ENCODE measurements around the gene TCIRG1. TPM values are rescaled to one million over a fixed set of nuclear protein-coding genes. Genes with fewer than 3 reads are reported as not detected.

TCIRG1 gene
- total RNA-seq, 1 donor from 2014 or later, result 47.2 TPM

DNA sequence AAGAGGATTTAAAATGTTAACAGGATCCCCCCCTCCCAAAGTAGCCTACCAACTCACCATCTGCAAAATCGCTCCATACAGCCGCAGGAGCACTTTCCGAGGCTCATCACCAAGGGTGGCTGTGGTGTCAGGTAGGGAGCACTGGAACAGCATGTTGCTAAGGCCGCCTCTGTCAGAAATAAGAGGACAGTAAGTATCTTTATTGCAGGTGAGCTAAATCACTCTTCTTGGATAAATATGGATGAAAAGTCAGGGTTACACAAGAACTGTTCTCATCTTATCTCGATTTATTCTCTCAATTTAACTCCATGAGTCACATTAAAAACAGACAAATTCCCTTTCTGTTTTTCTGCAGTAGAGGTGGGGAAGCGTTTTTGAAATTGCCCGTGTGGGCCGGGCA lies 58.1 kb downstream of the TCIRG1 start:
- H3K4me1 Mint-ChIP-seq (ENCODE audit: low read depth, unreplicated experiment), result peaks cover 13% of the 10 kb centered on the region
- no peak for DNase-seq
- no peaks in the 10 kb centered on the region for H3K36me3 Mint-ChIP-seq (ENCODE audit: unreplicated experiment)
- TF ChIP-seq, protein P1, sequence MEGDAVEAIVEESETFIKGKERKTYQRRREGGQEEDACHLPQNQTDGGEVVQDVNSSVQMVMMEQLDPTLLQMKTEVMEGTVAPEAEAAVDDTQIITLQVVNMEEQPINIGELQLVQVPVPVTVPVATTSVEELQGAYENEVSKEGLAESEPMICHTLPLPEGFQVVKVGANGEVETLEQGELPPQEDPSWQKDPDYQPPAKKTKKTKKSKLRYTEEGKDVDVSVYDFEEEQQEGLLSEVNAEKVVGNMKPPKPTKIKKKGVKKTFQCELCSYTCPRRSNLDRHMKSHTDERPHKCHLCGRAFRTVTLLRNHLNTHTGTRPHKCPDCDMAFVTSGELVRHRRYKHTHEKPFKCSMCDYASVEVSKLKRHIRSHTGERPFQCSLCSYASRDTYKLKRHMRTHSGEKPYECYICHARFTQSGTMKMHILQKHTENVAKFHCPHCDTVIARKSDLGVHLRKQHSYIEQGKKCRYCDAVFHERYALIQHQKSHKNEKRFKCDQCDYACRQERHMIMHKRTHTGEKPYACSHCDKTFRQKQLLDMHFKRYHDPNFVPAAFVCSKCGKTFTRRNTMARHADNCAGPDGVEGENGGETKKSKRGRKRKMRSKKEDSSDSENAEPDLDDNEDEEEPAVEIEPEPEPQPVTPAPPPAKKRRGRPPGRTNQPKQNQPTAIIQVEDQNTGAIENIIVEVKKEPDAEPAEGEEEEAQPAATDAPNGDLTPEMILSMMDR (IDR thresholded peaks at IDR 0.05; ENCODE audit: partially characterized antibody, unreplicated experiment), result no peak
- H3K27ac Mint-ChIP-seq (ENCODE audit: unreplicated experiment), result no peak overlapping the region
- peaks cover 2% of the 10 kb centered on the region for H3K9me3 Mint-ChIP-seq (ENCODE audit: unreplicated experiment)
- H3K4me3 Mint-ChIP-seq (ENCODE audit: unreplicated experiment), result no peak overlapping the region
- H3K27me3 Mint-ChIP-seq (ENCODE audit: unreplicated experiment), result no peaks in the 10 kb centered on the region

DNA sequence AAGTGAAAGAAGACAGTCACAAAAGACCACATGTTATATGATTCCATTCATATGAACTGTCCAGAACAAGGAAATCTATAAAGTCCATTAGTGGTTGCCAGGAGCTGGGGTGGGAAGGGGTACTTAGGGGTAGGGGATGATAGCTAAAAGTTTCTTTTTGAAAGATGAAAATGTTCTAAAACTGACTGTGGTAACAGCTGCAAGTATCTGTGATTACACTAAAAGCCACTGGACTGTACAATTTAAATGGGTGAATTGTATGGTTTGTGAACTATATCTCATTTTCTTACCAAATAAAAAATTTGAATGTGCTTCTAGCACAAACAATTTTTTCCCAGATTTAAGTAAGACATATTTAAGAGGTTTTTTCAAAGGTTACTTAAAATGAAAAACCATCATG lies 60.2 kb downstream of the TCIRG1 start:
- no peak overlapping the region for H3K4me3 Mint-ChIP-seq (ENCODE audit: unreplicated experiment)
- H3K27me3 Mint-ChIP-seq (ENCODE audit: unreplicated experiment), result peaks cover 6% of the 10 kb centered on the region
- no peak for DNase-seq
- H3K9me3 Mint-ChIP-seq (ENCODE audit: unreplicated experiment), result peaks cover 2% of the 10 kb centered on the region
- TF ChIP-seq, protein P1 (IDR thresholded peaks at IDR 0.05; ENCODE audit: partially characterized antibody, unreplicated experiment), result no peak
- no peaks in the 10 kb centered on the region for H3K36me3 Mint-ChIP-seq (ENCODE audit: unreplicated experiment)
- H3K4me1 Mint-ChIP-seq (ENCODE audit: low read depth, unreplicated experiment), result peaks cover 6% of the 10 kb centered on the region
- no peak overlapping the region for H3K27ac Mint-ChIP-seq (ENCODE audit: unreplicated experiment)

DNA sequence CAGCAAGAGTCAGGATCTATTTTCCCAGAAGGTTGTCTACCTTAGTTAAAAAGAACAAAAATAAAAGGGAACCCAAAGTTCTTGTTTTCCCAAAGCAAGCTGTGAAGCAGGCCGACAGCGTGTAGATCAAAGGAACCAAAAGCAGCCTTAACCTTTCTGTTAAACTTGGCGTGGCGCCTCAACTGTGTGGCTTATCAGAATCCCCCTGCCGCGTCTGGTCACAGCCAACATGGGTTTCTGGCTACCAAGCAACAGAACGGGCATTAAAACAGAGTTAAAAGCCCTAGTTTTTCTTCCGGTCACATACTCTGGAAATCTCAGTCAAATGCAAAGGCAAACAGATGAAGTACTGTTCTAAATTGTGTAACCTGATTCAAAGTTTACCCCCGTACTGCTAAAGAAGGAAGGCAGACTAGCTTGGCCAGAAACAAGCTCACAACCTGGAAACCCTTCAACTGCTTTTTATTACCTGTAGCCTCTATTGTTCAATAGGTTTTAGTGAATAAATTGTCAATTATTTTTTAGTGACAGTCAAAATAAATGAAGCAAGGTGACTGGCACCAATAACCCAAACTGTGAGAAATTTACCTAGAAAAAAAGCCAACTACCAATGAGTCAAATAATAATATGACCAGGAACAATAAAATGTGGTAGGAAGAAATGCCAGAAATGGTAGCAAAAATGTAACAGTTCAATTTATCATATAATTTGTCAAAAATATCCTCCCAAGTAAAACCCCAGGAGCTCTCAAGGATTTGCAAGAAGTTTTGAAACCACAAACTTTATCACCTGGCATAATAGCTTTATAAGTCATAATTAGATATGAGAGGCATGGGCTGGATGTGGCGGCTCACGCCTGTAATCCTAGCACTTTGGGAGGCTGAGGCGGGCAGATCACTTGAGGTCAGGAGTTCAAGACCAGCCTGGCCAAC lies 60.9 kb downstream of the TCIRG1 start:
- peaks cover 2% of the 10 kb centered on the region for H3K9me3 Mint-ChIP-seq (ENCODE audit: unreplicated experiment)
- DNase-seq, result no peak
- TF ChIP-seq, protein P1 (IDR thresholded peaks at IDR 0.05; ENCODE audit: partially characterized antibody, unreplicated experiment), result no peak
- no peak overlapping the region for H3K4me3 Mint-ChIP-seq (ENCODE audit: unreplicated experiment)
- H3K36me3 Mint-ChIP-seq (ENCODE audit: unreplicated experiment), result no peaks in the 10 kb centered on the region
- peaks cover 6% of the 10 kb centered on the region for H3K27me3 Mint-ChIP-seq (ENCODE audit: unreplicated experiment)
- H3K27ac Mint-ChIP-seq (ENCODE audit: unreplicated experiment), result no peak overlapping the region
- peaks cover 6% of the 10 kb centered on the region for H3K4me1 Mint-ChIP-seq (ENCODE audit: low read depth, unreplicated experiment)

Small RNA genes within 50 kb of the gene (microRNA-seq; reads per million reads assigned to microRNA genes)
- gene MIR4691 (ENCODE audit: unreplicated experiment) (1.4 reads per million, percentile 3 among the genes with 10 or more reads in this experiment), gene MIR6753 (ENCODE audit: unreplicated experiment) (not detected), gene MIR7113 (ENCODE audit: unreplicated experiment) (10.9 reads per million, percentile 51 among the genes with 10 or more reads in this experiment)

Other genes starting within 250 kb of the TCIRG1 start
- gene UNC93B1, start 34.9 kb upstream of the TCIRG1 start, total RNA-seq (ENCODE audit: unreplicated experiment), result 0.86 TPM
- 0.22 TPM for gene ALDH3B1, start 28.7 kb upstream of the TCIRG1 start, total RNA-seq (ENCODE audit: unreplicated experiment)
- gene NDUFS8, start 8.3 kb upstream of the TCIRG1 start, total RNA-seq (ENCODE audit: unreplicated experiment), result 136 TPM
- 74.1 TPM for gene CHKA, start 82.4 kb downstream of the TCIRG1 start, total RNA-seq (ENCODE audit: unreplicated experiment)
- gene KMT5B, start 174.3 kb downstream of the TCIRG1 start, total RNA-seq (ENCODE audit: unreplicated experiment), result 77.4 TPM
- gene C11orf24, start 232.9 kb downstream of the TCIRG1 start, total RNA-seq (ENCODE audit: unreplicated experiment), result 58.4 TPM

Data from glutamatergic neuron (in vitro differentiated cells).